GM23338 (cell line): ENCODE measurements around the gene MCFD2. TPM values are rescaled to one million over a fixed set of nuclear protein-coding genes. Genes with fewer than 3 reads are reported as not detected.

ENCODE experiments used
- ATAC-seq: fragments of 200-7000 bp; cut with Tn5 transposase; 3 replicates; pipeline ENCODE4 v1.9.1; 2020
- DNase-seq: peaks from one replicate; pipeline ENCODE4 v3.0.0-alpha.2; 2015; ENCODE audit warnings: low spot score
- H2AFZ ChIP-seq: fragments of 200-600 bp; sonication (generic); 2 replicates; pipeline ENCODE4 v1.8.0; 2016; ENCODE audit warnings: antibody characterized with exemption, mild to moderate bottlenecking, moderate library complexity
- H3F3A ChIP-seq: fragments of 200-600 bp; sonication (generic); replicated peaks from 2 replicates; pipeline ENCODE4 v1.8.0; 2017; ENCODE audit warnings: antibody characterized with exemption, mixed run types, low read depth
- H3K27ac ChIP-seq: fragments of 200-600 bp; sonication (generic); 2 replicates; pipeline ENCODE4 v1.6.1; 2016; ENCODE audit warnings: low read depth
- H3K27me3 ChIP-seq: fragments of 200-600 bp; sonication (generic); 2 replicates; pipeline ENCODE4 v1.8.0; 2016; ENCODE audit warnings: mild to moderate bottlenecking, mixed run types, moderate library complexity; ENCODE audit not compliant: insufficient read depth
- H3K36me3 ChIP-seq: fragments of 200-600 bp; sonication (generic); 2 replicates; pipeline ENCODE4 v1.8.0; 2016; ENCODE audit warnings: mild to moderate bottlenecking; ENCODE audit not compliant: insufficient read depth
- H3K4me1 ChIP-seq: fragments of 200-600 bp; sonication (generic); 2 replicates; pipeline ENCODE4 v1.8.0; 2016; ENCODE audit warnings: mild to moderate bottlenecking, moderate library complexity; ENCODE audit not compliant: insufficient read depth
- H3K4me2 ChIP-seq: fragments of 200-600 bp; sonication (generic); 2 replicates; pipeline ENCODE4 v1.7.1; 2017; ENCODE audit warnings: mixed run types
- H3K4me3 ChIP-seq: fragments of 200-600 bp; sonication (generic); 2 replicates; pipeline ENCODE4 v1.6.1; 2016; ENCODE audit warnings: mixed run types
- H3K79me2 ChIP-seq: fragments of 200-600 bp; sonication (generic); replicated peaks from 2 replicates; pipeline ENCODE4 v1.8.0; 2017; ENCODE audit warnings: mild to moderate bottlenecking; ENCODE audit not compliant: insufficient read depth
- H3K9me2 ChIP-seq: fragments of 200-600 bp; sonication (generic); 2 replicates; pipeline ENCODE4 v1.8.0; 2017; ENCODE audit not compliant: insufficient read depth
- H4K20me1 ChIP-seq: fragments of 200-600 bp; sonication (generic); replicated peaks from 2 replicates; pipeline ENCODE4 v1.8.0; 2017; ENCODE audit warnings: mild to moderate bottlenecking; ENCODE audit not compliant: insufficient read depth
- H3K27ac Mint-ChIP-seq: 2 replicates; pipeline ENCODE4 v1.8.0; 2020; ENCODE audit warnings: inconsistent platforms, mild to moderate bottlenecking, moderate library complexity, mixed read lengths
- H3K27me3 Mint-ChIP-seq: 3 replicates; pipeline ENCODE4 v1.8.0; 2022; ENCODE audit warnings: low read depth, mild to moderate bottlenecking, moderate library complexity, mixed read lengths, inconsistent platforms; ENCODE audit not compliant: insufficient read depth, poor library complexity
- H3K36me3 Mint-ChIP-seq: 3 replicates; pipeline ENCODE4 v1.8.0; 2021; ENCODE audit warnings: low read depth, mild to moderate bottlenecking, inconsistent platforms, moderate library complexity, mixed read lengths
- H3K4me1 Mint-ChIP-seq: 3 replicates; pipeline ENCODE4 v1.8.0; 2020; ENCODE audit warnings: mild to moderate bottlenecking, inconsistent platforms, mixed read lengths
- H3K4me3 Mint-ChIP-seq: 3 replicates; pipeline ENCODE4 v1.8.0; 2021; ENCODE audit warnings: moderate library complexity, mild to moderate bottlenecking, inconsistent platforms, mixed read lengths
- H3K9me3 Mint-ChIP-seq: 3 replicates; pipeline ENCODE4 v1.8.0; 2020; ENCODE audit warnings: moderate library complexity, mild to moderate bottlenecking, inconsistent platforms, mixed read lengths
- CREB1 ChIP-seq: fragments of 250-450 bp; sonication (Bioruptor Pico); IDR thresholded peaks from 2 replicates; pipeline ENCODE4 v1.5.0; 2020; ENCODE audit warnings: low read depth, mild to moderate bottlenecking, moderate library complexity
- CTCF ChIP-seq, 2 experiments: fragments of 200-600 bp in 1 of 2; sonication (generic) in 1 of 2; conservative IDR thresholded peaks; 2 replicates each; pipeline versions ENCODE4 v1.5.1 to v1.6.1; 2016 to 2017; ENCODE audit warnings: antibody characterized with exemption in 2 of 2, low read depth in 2 of 2, mild to moderate bottlenecking in 2 of 2, moderate library complexity in 1 of 2
- EZH2 ChIP-seq: fragments of 200-600 bp; sonication (generic); IDR thresholded peaks from one replicate; pipeline ENCODE4 v1.8.0; 2017; ENCODE audit warnings: antibody characterized with exemption, mild to moderate bottlenecking, low read depth; ENCODE audit not compliant: unreplicated experiment
- EZH2phosphoT487 ChIP-seq: fragments of 200-600 bp; sonication (generic); IDR thresholded peaks from one replicate; pipeline ENCODE4 v1.8.1; 2018; ENCODE audit warnings: antibody characterized with exemption; ENCODE audit not compliant: unreplicated experiment
- JUNB ChIP-seq: IDR thresholded peaks from one replicate; pipeline ENCODE4 v1.6.1; 2016; ENCODE audit warnings: antibody characterized with exemption; ENCODE audit not compliant: unreplicated experiment
- POLR2AphosphoS5 ChIP-seq: IDR thresholded peaks from 2 replicates; pipeline ENCODE4 v1.6.1; 2016; ENCODE audit warnings: antibody characterized with exemption, low read depth
- REST ChIP-seq: IDR thresholded peaks from one replicate; pipeline ENCODE4 v1.6.1; 2018; ENCODE audit warnings: antibody characterized with exemption; ENCODE audit not compliant: unreplicated experiment
- ZNF331 ChIP-seq: fragments of 250-450 bp; sonication (Bioruptor Pico); IDR thresholded peaks from 2 replicates; pipeline ENCODE4 v1.5.0; 2020; ENCODE audit warnings: low read depth, mild to moderate bottlenecking, moderate library complexity
- ZNF462 ChIP-seq: fragments of 250-450 bp; sonication (Bioruptor Pico); IDR thresholded peaks from 2 replicates; pipeline ENCODE4 v1.5.0; 2020; ENCODE audit warnings: mild to moderate bottlenecking, moderate library complexity
- polyA plus RNA-seq: library from polyadenylated mRNA; unstranded; fragments of >200 nt; fragmentation: Nextera tagmentation; extraction: Ambion mirVana; gene quantifications from 2 replicates; pipeline ENCODE4 v1.2.1, GENCODE V29; 2016
- total RNA-seq: library from RNA; depleted of rRNA; stranded (reverse); fragments of >200 nt; shearing (Covaris generic); gene quantifications from 2 replicates; pipeline ENCODE4 v1.2.3, GENCODE V29; 2014

Gene MCFD2
- total and polyA plus RNA-seq, 2 experiments from 2014 or later, result 55.1 to 91.9 TPM

GRCh38 chr2:46862514-46862913 lies 53.1 kb downstream of the MCFD2 start (continued):
- TF ChIP-seq ZNF462 (CRISPR knock-in tag) (no peak), ZNF331 (CRISPR knock-in tag) (no peak), EZH2 (no peak), JUNB (no peak)

- Mint-ChIP-seq H3K27me3 (no peaks in the 10 kb centered on the region), H3K27ac (no peak overlapping the region), H3K36me3 (no peaks in the 10 kb centered on the region), H3K4me1 (peaks cover 2% of the 10 kb centered on the region; the same call in 2 of the 3 replicates), H3K9me3 (peaks cover 6% of the 10 kb centered on the region; the same call in 2 of the 3 replicates), H3K4me3 (no peak overlapping the region)
- no peak overlapping the region for H2AFZ ChIP-seq
- H3K27me3 ChIP-seq, result no peaks in the 10 kb centered on the region
- H3K9me2 ChIP-seq, result no peaks in the 10 kb centered on the region
- no peaks in the 10 kb centered on the region for H4K20me1 ChIP-seq
- no peaks in the 10 kb centered on the region for H3K79me2 ChIP-seq
- ATAC-seq (no peak), DNase-seq (no peak)
- no peaks in the 10 kb centered on the region for H3F3A ChIP-seq
- H3K4me2 ChIP-seq, result no peak overlapping the region
- no peaks in the 10 kb centered on the region for H3K36me3 ChIP-seq
- H3K4me1 ChIP-seq, result no peaks in the 10 kb centered on the region
- H3K4me3 ChIP-seq, result no peak overlapping the region
- no peak overlapping the region for H3K27ac ChIP-seq
- no peak for TF ChIP-seq EZH2phosphoT487
- no peak for TF ChIP-seq JUNB
- no peak for TF ChIP-seq CREB1
- no peak for TF ChIP-seq CTCF (conservative IDR thresholded peaks at IDR 0.05; ENCODE audit: low read depth in 2 of 2)
- no peak for TF ChIP-seq EZH2
- no peak for TF ChIP-seq POLR2AphosphoS5
- no peak for TF ChIP-seq ZNF331 (CRISPR knock-in tag)
- TF ChIP-seq REST, result no peak
Measured at GRCh38 chr2:46861916-46862315, 53.7 kb downstream of the MCFD2 start.
